Measurements from ENCODE around the gene PLN.

DNA sequence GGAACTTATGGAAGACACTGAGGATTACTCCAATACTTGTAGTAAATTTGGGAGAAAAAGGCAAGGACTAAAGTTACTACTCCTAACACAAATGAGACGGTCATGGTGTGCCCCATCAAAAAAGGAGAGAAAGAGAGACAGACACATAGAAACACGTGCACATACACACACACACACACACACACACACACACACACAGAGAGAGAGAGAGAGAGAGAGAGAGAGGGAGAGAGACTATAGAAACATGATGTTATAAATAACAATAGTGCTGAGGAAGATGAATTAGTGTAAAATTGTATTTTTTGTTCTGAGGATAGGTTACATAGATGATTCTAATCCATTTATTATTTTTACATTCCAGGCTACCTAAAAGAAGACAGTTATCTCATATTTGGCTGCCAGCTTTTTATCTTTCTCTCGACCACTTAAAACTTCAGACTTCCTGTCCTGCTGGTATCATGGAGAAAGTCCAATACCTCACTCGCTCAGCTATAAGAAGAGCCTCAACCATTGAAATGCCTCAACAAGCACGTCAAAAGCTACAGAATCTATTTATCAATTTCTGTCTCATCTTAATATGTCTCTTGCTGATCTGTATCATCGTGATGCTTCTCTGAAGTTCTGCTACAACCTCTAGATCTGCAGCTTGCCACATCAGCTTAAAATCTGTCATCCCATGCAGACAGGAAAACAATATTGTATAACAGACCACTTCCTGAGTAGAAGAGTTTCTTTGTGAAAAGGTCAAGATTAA is 10.5 kb downstream of the PLN start:
- TF ChIP-seq, protein P1, sequence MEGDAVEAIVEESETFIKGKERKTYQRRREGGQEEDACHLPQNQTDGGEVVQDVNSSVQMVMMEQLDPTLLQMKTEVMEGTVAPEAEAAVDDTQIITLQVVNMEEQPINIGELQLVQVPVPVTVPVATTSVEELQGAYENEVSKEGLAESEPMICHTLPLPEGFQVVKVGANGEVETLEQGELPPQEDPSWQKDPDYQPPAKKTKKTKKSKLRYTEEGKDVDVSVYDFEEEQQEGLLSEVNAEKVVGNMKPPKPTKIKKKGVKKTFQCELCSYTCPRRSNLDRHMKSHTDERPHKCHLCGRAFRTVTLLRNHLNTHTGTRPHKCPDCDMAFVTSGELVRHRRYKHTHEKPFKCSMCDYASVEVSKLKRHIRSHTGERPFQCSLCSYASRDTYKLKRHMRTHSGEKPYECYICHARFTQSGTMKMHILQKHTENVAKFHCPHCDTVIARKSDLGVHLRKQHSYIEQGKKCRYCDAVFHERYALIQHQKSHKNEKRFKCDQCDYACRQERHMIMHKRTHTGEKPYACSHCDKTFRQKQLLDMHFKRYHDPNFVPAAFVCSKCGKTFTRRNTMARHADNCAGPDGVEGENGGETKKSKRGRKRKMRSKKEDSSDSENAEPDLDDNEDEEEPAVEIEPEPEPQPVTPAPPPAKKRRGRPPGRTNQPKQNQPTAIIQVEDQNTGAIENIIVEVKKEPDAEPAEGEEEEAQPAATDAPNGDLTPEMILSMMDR (IDR thresholded peaks at IDR 0.05 in 8 of 11, conservative IDR thresholded peaks at IDR 0.05 in 3 of 11) = no peak
- no peak for TF ChIP-seq POLR2AphosphoS5 (IDR thresholded peaks at IDR 0.05)
- no peak for TF ChIP-seq POLR2A (IDR thresholded peaks at IDR 0.05)
